IPS-20b (cell line): ENCODE data around the gene TOP3B.

Experiments
- H3K27ac ChIP-seq: one replicate; pipeline ENCODE4 v1.5.1; 2013; ENCODE audit warnings: low read length
- H3K27me3 ChIP-seq: 2 replicates; pipeline ENCODE4 v1.6.1; 2013; ENCODE audit warnings: mild to moderate bottlenecking, low read length, inconsistent platforms; ENCODE audit not compliant: insufficient read depth
- H3K36me3 ChIP-seq: 2 replicates; pipeline ENCODE4 v1.6.1; 2013; ENCODE audit warnings: low read depth, mild to moderate bottlenecking, inconsistent platforms, low read length, moderate library complexity; ENCODE audit not compliant: insufficient read depth
- H3K4me1 ChIP-seq: 2 replicates; pipeline ENCODE4 v1.6.1; 2013; ENCODE audit warnings: mild to moderate bottlenecking, control low read depth, inconsistent platforms, low read length, moderate library complexity; ENCODE audit not compliant: insufficient read depth
- H3K4me3 ChIP-seq: 2 replicates; pipeline ENCODE4 v1.5.1; 2013; ENCODE audit warnings: mild to moderate bottlenecking, low read length, inconsistent platforms
- H3K9ac ChIP-seq: 2 replicates; pipeline ENCODE4 v1.6.1; 2013; ENCODE audit warnings: low read depth, mild to moderate bottlenecking, inconsistent platforms, low read length, moderate library complexity
- H3K9me3 ChIP-seq: 2 replicates; pipeline ENCODE4 v1.6.1; 2013; ENCODE audit warnings: mild to moderate bottlenecking, low read depth, low read length, inconsistent platforms; ENCODE audit not compliant: insufficient read depth

The TOP3B gene

DNA sequence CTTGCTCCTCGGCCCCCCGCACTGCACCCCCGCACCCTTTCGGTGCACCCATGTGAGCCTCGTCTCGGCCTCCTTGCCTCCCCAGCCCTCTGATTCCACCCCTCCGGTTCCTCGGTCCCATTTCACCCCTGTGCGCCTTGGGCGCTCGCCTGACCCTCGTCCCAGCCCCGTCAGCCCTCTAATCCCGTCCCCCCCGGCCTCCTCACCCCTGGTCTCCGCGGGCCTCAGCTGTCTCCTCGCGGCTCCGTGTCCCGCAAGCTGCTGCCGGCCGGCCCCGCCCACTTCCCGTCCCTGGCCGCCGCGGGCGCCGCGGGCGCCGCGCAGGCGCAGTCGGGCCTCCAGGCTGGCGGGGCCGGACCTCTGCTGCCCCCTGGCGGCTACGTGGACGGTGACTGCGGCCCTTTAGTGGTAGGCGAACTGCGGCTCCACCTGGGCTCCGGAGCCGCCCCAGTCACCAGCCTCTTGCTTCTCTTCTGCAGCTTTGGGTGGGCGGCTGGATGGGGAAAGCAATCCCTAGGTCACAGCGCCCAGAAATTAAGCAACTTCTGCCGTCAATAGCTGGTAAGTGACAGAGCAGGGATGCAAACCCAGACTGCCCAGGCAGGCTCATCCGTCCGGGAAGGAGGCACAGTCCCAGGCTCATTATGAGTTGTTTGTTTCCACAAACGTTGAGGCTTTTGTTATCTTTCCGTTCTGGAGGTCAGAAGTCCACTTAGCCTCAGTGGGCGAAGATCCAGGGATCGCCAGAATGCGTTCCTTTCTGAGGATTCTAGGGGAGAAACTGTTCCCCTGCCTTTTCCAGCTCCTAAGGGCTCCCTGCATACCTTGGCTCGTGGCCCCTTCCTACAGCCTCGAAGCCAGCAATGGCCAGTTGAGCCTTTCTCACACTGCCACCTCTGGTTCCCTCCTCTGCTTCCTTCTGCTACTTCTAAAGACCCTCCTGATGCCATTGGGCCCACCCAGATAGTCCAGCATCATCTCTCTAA is 29.7 kb downstream of the TOP3B start, which contains the start of gene PPM1F:
Gene PPM1F (minus strand): TSS at position 263 of the 986 bp plus-strand sequence. CDS start 6,800 bp downstream, outside the sequence.
- peaks cover under 1% of the 10 kb centered on the region; the same call in 1 of the 2 replicates for H3K4me1 ChIP-seq
- H3K9me3 ChIP-seq: no peaks in the 10 kb centered on the region
- H3K4me3 ChIP-seq: peak within 1 kb of the TSS; percentile 79
- peak within 1 kb of the TSS; percentile 48 for H3K9ac ChIP-seq
- H3K27me3 ChIP-seq: peaks cover 19% of the 10 kb centered on the region
- no peak within 1 kb of the TSS for H3K27ac ChIP-seq
- no peaks in the 10 kb centered on the region for H3K36me3 ChIP-seq

DNA sequence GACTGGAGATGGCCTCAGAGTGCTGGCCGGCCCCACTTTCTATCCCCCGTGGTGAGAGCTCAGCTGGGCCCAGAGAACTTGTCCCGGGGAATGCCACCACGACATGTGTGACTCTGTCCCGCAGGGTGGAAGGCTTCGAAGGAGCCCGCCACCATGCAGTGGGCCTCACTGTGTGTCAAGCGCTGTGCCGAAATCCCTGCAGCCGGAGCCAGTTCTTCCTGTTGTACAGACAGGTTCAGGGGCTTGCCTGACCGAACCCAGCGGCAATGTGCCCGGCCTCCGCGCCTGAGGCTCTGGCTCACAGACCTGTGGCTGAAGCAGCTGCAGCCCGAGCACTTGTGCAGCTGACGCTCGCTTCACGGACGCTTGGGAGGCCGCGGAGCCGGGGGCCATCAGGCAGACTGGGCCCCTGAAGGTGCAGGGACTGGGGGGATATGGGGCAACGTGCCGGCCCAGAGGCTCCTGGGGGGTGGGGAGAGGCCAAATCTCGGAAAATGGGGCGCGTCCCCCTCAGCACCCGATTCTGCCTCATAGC is 30.6 kb downstream of the TOP3B start:
- H3K36me3 ChIP-seq: no peaks in the 10 kb centered on the region
- peaks cover 19% of the 10 kb centered on the region for H3K27me3 ChIP-seq
- peaks cover 6% of the 10 kb centered on the region; the same call in 1 of the 2 replicates for H3K4me1 ChIP-seq
- no peaks in the 10 kb centered on the region for H3K9me3 ChIP-seq
- H3K9ac ChIP-seq: peak overlapping the region; percentile 48; the same call in 1 of the 2 replicates
- no peak overlapping the region for H3K27ac ChIP-seq
- H3K4me3 ChIP-seq: peak overlapping the region; percentile 79

DNA sequence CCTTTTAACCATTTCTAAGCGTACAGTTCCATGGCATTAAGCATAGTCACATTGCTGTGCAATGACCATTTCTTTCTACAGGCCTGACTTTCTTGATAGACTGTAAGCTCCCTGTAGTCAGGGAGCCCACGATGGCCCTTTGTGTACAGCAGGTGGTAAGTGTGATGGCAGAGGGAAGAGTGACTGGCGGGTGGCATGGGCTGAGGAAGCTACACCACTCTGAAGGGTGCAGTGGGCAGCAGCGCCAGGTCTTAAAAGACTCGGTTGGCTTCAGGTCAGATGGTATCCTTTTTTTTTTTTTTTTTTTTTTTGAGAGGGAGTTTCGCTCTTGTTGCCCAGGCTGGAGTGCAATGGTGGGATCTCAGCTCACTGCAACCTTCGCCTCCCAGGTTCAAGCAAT is 31.5 kb downstream of the TOP3B start:
- Histone ChIP-seq H3K4me1 (peaks cover 6% of the 10 kb centered on the region; the same call in 1 of the 2 replicates), H3K4me3 (no peak overlapping the region)

DNA sequence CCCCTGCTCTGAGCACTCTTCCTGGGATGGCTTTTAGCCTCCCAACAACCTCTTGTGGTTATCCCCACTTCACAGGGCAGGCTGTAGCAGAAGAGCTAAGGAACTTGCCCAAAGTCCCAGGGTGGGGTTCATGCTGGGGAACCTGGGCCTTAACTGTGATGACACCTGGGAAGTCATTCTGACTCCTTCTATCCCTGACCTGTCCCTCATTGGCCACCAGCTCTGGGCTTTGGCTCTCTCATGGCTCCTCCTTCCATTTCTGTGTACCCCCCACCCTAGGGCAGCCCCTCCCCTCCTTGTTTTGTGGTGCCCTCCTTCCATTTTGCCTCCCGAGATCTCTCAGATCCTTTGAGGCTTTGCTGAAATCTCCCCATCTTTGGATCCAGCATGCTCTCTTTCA is 32.6 kb downstream of the TOP3B start:
- Histone ChIP-seq H3K9me3 (no peaks in the 10 kb centered on the region), H3K4me1 (peaks cover 6% of the 10 kb centered on the region; the same call in 1 of the 2 replicates), H3K27me3 (peaks cover 19% of the 10 kb centered on the region), H3K27ac (no peak overlapping the region), H3K4me3 (no peak overlapping the region), H3K9ac (no peak overlapping the region), H3K36me3 (peaks cover 5% of the 10 kb centered on the region; the same call in 1 of the 2 replicates)

More for the DNA sequence above, 31.5 kb downstream of the TOP3B start:
- no peak overlapping the region for H3K9ac ChIP-seq
- no peaks in the 10 kb centered on the region for H3K36me3 ChIP-seq
- H3K9me3 ChIP-seq: no peaks in the 10 kb centered on the region
- peaks cover 19% of the 10 kb centered on the region for H3K27me3 ChIP-seq
- H3K27ac ChIP-seq: no peak overlapping the region

DNA sequence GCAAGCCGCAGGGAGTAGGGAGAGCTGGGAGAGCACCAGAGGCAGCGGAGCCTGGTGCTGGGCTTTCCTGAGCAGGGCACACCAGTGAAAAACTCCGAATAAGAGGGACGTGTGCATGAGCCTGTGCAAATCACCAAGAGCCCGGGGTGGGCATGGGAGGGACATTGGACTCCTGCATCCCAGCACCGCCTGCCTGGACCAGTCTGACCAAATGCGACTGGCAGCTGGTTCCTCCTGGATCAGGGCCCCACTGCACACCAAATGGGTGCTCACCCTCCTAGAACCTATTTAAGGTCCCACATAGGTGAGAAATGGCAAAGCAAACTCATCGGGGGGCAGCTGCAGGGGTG is 33.0 kb downstream of the TOP3B start:
- Histone ChIP-seq H3K27me3 (peaks cover 17% of the 10 kb centered on the region), H3K36me3 (peaks cover 10% of the 10 kb centered on the region; the same call in 1 of the 2 replicates), H3K9me3 (no peaks in the 10 kb centered on the region), H3K27ac (no peak overlapping the region), H3K4me1 (peaks cover 6% of the 10 kb centered on the region; the same call in 1 of the 2 replicates), H3K9ac (no peak overlapping the region), H3K4me3 (no peak overlapping the region)

DNA sequence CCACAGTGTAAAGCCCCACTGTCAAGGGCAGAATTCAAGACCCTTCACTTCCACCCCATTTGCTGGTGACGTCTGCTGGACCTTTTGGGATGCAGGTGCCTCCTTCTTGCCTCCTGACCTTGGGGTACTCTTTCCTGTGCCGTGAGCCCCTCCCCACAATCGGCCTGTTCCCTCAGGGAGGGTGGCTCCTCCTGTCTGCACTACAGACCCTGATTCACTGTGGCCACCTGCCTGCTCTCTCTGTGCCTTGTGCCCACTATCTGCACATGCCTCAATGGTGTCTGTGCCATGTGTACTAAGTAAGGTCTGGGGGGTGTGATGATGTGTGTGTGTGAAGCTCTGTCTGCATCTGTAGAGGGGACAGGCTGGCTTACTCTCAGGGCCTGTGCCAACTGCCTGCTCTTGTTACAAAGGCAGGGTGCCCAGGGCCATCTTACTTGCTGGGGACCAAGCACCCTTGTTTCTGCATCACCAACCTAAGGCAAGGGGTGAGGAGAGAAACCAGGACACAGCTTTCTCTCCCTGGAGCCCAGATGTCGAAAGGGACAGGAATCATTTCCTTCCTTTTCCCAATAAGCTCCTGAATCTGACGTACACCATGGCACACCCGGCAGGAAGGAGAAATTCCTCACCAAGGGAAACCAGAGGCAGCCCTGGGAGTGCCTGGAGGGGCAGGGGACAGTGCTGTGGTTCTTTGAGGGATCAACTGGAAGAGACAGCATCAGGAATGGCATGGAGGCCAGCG is 33.6 kb downstream of the TOP3B start:
- H3K27me3 ChIP-seq: peaks cover 14% of the 10 kb centered on the region

DNA sequence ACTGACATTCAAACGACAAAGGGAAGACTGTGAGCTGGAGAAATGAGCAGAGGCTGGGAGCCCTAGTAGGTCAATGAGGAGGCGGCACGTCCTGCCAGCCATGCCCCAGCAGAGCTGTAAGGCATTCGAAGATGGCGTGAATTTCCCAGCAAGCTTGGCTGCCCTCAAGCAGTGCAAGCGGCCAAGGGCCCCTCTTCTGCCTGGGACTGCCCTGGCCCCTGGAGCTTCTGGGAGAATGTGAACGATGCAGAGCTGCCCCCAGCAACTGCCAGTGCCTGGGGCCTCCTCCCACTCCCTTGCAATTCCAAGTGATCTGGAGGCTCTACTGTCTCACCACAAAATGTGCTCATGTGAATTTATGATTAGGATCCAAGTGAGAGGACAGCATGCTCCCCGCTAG is 34.2 kb downstream of the TOP3B start:
- Histone ChIP-seq H3K36me3 (peaks cover 14% of the 10 kb centered on the region), H3K4me3 (no peak overlapping the region), H3K27me3 (peaks cover 14% of the 10 kb centered on the region), H3K9me3 (no peaks in the 10 kb centered on the region), H3K9ac (no peak overlapping the region), H3K27ac (no peak overlapping the region), H3K4me1 (peaks cover 6% of the 10 kb centered on the region; the same call in 1 of the 2 replicates)

More for the DNA sequence above, 33.6 kb downstream of the TOP3B start:
- peaks cover 6% of the 10 kb centered on the region; the same call in 1 of the 2 replicates for H3K4me1 ChIP-seq
- no peak overlapping the region for H3K27ac ChIP-seq
- H3K36me3 ChIP-seq: peaks cover 14% of the 10 kb centered on the region
- H3K4me3 ChIP-seq: no peak overlapping the region
- H3K9me3 ChIP-seq: no peaks in the 10 kb centered on the region
- no peak overlapping the region for H3K9ac ChIP-seq

DNA sequence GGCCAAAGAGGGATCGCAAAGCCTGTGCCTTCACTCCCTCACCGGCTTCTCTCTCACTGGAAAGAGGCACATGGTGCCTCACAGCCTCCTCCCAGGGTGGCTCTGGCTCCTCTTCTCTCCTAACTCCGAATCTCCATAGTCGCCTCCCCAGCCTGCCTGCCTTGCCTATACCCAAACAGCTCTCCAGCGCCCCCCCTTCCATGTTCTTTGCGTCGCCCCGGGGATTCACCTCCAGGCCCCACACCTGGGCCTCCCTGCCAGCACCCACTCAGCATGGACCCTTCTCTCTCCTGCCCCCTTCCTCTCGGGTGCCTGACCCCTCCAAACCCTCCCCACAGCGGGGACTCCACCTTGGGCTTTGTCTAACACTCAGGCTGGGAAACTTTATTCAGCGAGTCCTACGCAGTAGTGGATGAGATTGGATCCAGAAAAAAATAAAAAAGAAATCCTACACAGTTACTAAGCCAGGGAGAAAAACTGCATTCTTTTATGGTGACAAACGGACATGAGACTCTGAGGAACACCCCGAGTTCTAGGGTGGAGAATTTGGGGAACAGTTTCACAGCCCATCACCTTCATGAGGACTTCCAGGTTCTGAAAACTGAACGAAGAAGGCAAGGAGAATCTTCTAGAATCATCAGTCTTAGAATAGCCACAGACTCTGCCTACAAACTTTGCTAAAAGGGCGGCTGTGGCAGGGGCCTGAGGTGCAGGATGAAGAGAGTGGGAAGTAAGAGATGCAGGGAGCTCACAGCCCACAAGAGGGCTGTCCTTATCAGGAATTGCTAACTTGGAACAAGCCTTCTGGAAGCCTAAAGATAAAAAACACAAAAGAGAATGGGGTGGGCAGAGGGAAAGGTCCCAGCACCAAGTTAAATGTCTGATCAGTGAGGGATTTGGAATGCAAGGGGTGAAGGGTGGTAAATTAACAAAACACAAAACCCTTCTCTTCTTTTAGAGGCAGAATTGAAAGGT is 35.3 kb downstream of the TOP3B start:
- Histone ChIP-seq H3K27me3 (peaks cover 8% of the 10 kb centered on the region), H3K9me3 (no peaks in the 10 kb centered on the region), H3K4me1 (peaks cover 6% of the 10 kb centered on the region), H3K27ac (no peak overlapping the region), H3K4me3 (no peak overlapping the region), H3K36me3 (peaks cover 14% of the 10 kb centered on the region), H3K9ac (peak overlapping the region; percentile 52; the same call in 1 of the 2 replicates)

DNA sequence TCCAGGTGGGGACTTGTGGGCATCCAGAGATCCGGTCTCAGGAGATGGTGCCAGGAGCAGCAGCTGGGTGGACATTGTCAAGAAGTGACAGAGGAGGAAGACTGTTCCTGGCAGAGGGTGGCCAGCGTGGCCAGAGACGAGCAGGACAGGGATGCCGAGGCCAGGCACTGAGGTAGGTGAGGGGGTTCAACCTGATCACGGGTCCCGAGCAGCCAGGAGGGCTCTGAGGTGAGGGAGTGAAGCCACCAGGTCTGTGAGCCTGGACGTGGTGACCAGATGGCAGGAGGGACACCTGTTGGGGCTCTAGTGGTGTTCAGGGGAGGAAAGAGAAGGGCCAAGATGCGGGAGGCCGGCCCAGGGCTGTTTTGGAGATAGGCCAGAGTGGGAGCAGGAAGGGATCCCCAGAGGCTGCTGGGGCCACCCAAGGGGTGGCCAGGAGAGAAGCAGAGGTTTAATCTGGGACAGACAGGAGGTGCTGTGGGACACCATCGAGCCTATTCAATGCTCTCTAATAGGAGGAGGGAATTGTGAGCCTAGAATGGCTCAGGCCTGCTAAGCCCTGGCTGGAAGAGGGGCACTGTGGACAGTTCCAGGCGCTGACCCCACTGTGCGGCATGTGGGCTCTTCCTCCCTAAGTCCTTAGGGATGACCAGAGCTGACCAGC is 36.2 kb downstream of the TOP3B start:
- H3K27me3 ChIP-seq: peaks cover under 1% of the 10 kb centered on the region; the same call in 1 of the 2 replicates
- no peak overlapping the region for H3K9ac ChIP-seq
- H3K4me3 ChIP-seq: no peak overlapping the region
- no peak overlapping the region for H3K27ac ChIP-seq
- H3K4me1 ChIP-seq: peaks cover 6% of the 10 kb centered on the region
- no peaks in the 10 kb centered on the region for H3K9me3 ChIP-seq
- peaks cover 14% of the 10 kb centered on the region for H3K36me3 ChIP-seq
